HepG2 (cell line): ENCODE data around the gene KLRC2. TPM values are rescaled to one million over a fixed set of nuclear protein-coding genes. Genes with fewer than 3 reads are reported as not detected.

Experiments used
- ATAC-seq: fragments of 200-7000 bp; cut with Tn5 transposase; 3 replicates; pipeline ENCODE4 v1.9.1; 2020; ENCODE audit warnings: mild to moderate bottlenecking, moderate library complexity
- BruUV-seq: library from RNA; stranded (reverse); fragments of 400-500 nt; replicated peaks from 2 replicates; lab custom pipeline; 2021; lab: Mats Ljungman, UMichigan
- CTCF ChIA-PET: fragments of 300-600 bp; formaldehyde crosslinking; extraction: SDS; loops from one replicate; lab custom pipeline; 2021; ENCODE audit warnings: low total read pairs, inconsistent platforms, low intra/inter-chr PET ratio; lab: Yijun Ruan, JAX
- POLR2A ChIA-PET: fragments of 350-600 bp; sonication (Branson Sonifier 250); formaldehyde crosslinking; loops from one replicate; lab custom pipeline; 2020; ENCODE audit warnings: antibody characterized with exemption, inconsistent platforms; lab: Yijun Ruan, JAX
- DNase-seq: peaks from one replicate; pipeline ENCODE4 v3.0.0-alpha.2; 2015; ENCODE audit warnings: low spot score
- FAIRE-seq: peaks from 3 replicates; lab custom pipeline; 2011; peaks lifted over from hg19 to GRCh38; lab: Jason Lieb, UNC
- H2AFZ ChIP-seq: one replicate; pipeline ENCODE4 v1.6.1; 2011; ENCODE audit warnings: low read length, inconsistent platforms
- H3K27ac ChIP-seq: fragments of 300-600 bp; 3 replicates; pipeline ENCODE4 v1.8.0; 2011; ENCODE audit warnings: mixed run types, mild to moderate bottlenecking, mixed read lengths, low read length, inconsistent platforms; ENCODE audit not compliant: insufficient read depth; ENCODE audit errors: extremely low read length
- H3K27me3 ChIP-seq, 2 experiments: fragments of 200-600 bp in 1 of 2; 2 replicates in 1 of 2; 3 replicates in 1 of 2; pipeline versions ENCODE4 v1.6.0 to v1.8.0; 2011; ENCODE audit warnings: low read length in 2 of 2, mild to moderate bottlenecking in 2 of 2, moderate library complexity in 2 of 2, inconsistent platforms in 1 of 2; ENCODE audit not compliant: insufficient read depth in 2 of 2, control insufficient read depth in 1 of 2
- H3K36me3 ChIP-seq, 2 experiments: fragments of 200-600 bp in 1 of 2; replicated peaks in 1 of 2; 2 replicates in 1 of 2; 3 replicates in 1 of 2; pipeline versions ENCODE4 v1.5.1 to v1.8.0; 2011; ENCODE audit warnings: low read length in 2 of 2, inconsistent platforms in 1 of 2; ENCODE audit not compliant: insufficient read depth in 2 of 2, control insufficient read depth in 1 of 2
- H3K4me1 ChIP-seq: 2 replicates; pipeline ENCODE4 v1.5.1; 2012; ENCODE audit warnings: low read length, inconsistent platforms; ENCODE audit not compliant: insufficient read depth
- H3K4me2 ChIP-seq: 2 replicates; pipeline ENCODE4 v1.6.0; 2011; ENCODE audit warnings: low read depth, low read length, inconsistent platforms
- H3K4me3 ChIP-seq, 3 experiments: fragments of 200-600 bp in 1 of 3; sonication (generic), shearing (Covaris generic) in 1 of 3; replicated peaks in 1 of 3; 2 replicates each; pipeline ENCODE4 v1.5.1; 2011 to 2016; ENCODE audit warnings: low read length in 3 of 3, inconsistent platforms in 2 of 3, low read depth in 2 of 3, mild to moderate bottlenecking in 2 of 3, control low read depth in 1 of 3, mixed read lengths in 1 of 3; ENCODE audit not compliant: insufficient read depth in 1 of 3
- H3K79me2 ChIP-seq: one replicate; pipeline ENCODE4 v1.6.1; 2011; ENCODE audit warnings: low read length, inconsistent platforms; ENCODE audit not compliant: insufficient read depth
- H3K9ac ChIP-seq: 2 replicates; pipeline ENCODE4 v1.6.0; 2011; ENCODE audit warnings: mild to moderate bottlenecking, low read depth, low read length, inconsistent platforms; ENCODE audit not compliant: insufficient read depth
- H3K9me3 ChIP-seq: 2 replicates; pipeline ENCODE4 v1.5.1; 2012; ENCODE audit warnings: mild to moderate bottlenecking, low read length
- H4K20me1 ChIP-seq: 2 replicates; pipeline ENCODE4 v1.6.0; 2011; ENCODE audit warnings: inconsistent platforms, mild to moderate bottlenecking, low read length, moderate library complexity; ENCODE audit not compliant: insufficient read depth
- CEBPG ChIP-seq: IDR thresholded peaks from 2 replicates; pipeline ENCODE4 v1.6.1; 2016
- CEBPZ ChIP-seq: IDR thresholded peaks from 2 replicates; pipeline ENCODE4 v1.6.1; 2012; ENCODE audit warnings: low read length, improper control_type of control experiment
- CTCF ChIP-seq: sonication (generic); formaldehyde crosslinking; IDR thresholded peaks from 2 replicates; pipeline ENCODE4 v1.5.0; 2020; ENCODE audit warnings: mild to moderate bottlenecking, missing genetic modification reagents, moderate library complexity
- ELF3 ChIP-seq: IDR thresholded peaks from 2 replicates; pipeline ENCODE4 v1.6.1; 2016; ENCODE audit warnings: missing genetic modification reagents, missing compliant biosample characterization
- ETV5 ChIP-seq: IDR thresholded peaks from 2 replicates; pipeline ENCODE4 v1.6.1; 2018; ENCODE audit warnings: missing biosample characterization, missing genetic modification reagents, inconsistent platforms, borderline replicate concordance
- FOXA3 ChIP-seq: IDR thresholded peaks from 2 replicates; pipeline ENCODE4 v1.6.1; 2016; ENCODE audit warnings: missing genetic modification reagents, missing compliant biosample characterization
- FOXO1 ChIP-seq: sonication (generic); formaldehyde crosslinking; IDR thresholded peaks from 2 replicates; pipeline ENCODE4 v1.4.0; 2020; ENCODE audit warnings: missing genetic modification reagents
- HMG20A ChIP-seq: IDR thresholded peaks from 2 replicates; pipeline ENCODE4 v1.6.1; 2016; ENCODE audit warnings: borderline replicate concordance
- KAT8 ChIP-seq: IDR thresholded peaks from 2 replicates; pipeline ENCODE4 v1.6.1; 2016; ENCODE audit warnings: missing genetic modification reagents, missing compliant biosample characterization
- MZF1 ChIP-seq: sonication (generic); formaldehyde crosslinking; IDR thresholded peaks from 2 replicates; pipeline ENCODE4 v1.8.1; 2023; ENCODE audit warnings: mild to moderate bottlenecking, missing genetic modification reagents, borderline replicate concordance
- NFYC ChIP-seq: IDR thresholded peaks from 2 replicates; pipeline ENCODE4 v1.6.1; 2016; ENCODE audit warnings: missing genetic modification reagents, missing compliant biosample characterization
- RCOR2 ChIP-seq: IDR thresholded peaks from 2 replicates; pipeline ENCODE4 v1.6.1; 2016; ENCODE audit warnings: missing biosample characterization, missing genetic modification reagents
- TFAP4 ChIP-seq: sonication (generic); IDR thresholded peaks from 2 replicates; pipeline ENCODE4 v1.6.1; 2016; ENCODE audit warnings: low read depth, borderline replicate concordance
- ZNF331 ChIP-seq: sonication (generic); formaldehyde crosslinking; IDR thresholded peaks from 2 replicates; pipeline ENCODE4 v1.4.0; 2020; ENCODE audit warnings: missing genetic modification reagents
- ZSCAN9 ChIP-seq: IDR thresholded peaks from 2 replicates; pipeline ENCODE4 v1.6.1; 2016; ENCODE audit warnings: borderline replicate concordance
- WGBS: methylation state at CpG from one replicate; pipeline ENCODE4 v1.1.6; 2017; ENCODE audit warnings: low lambda C conversion rate; 5-methylcytosine and 5-hydroxymethylcytosine counted together
- in situ Hi-C: cut with HindIII; loops from 2 replicates; pipeline ENCODE4 v1.10.0; 2017; ENCODE audit warnings: low pct_unique_long_range_greater_than_20kb; ENCODE audit not compliant: extremely low pct_ligation_motif_present
- intact Hi-C: fragments of 100-400 bp; cut with micrococcal nuclease; formaldehyde crosslinking; loops from one replicate; pipeline ENCODE4 v1.10.0; 2022; ENCODE audit not compliant: unreplicated experiment
- polyA plus RNA-seq, 8 experiments: library from polyadenylated mRNA; depleted of rRNA in 3 of 8; stranded (reverse) in 7 of 8; unstranded in 1 of 8; fragments of >200 nt; fragmentation: Illumina TruSeq in 4 of 8; extraction: Trizol in 4 of 8; gene quantifications; 2 replicates each; pipeline versions ENCODE4 v1.2.1 to v1.2.3, GENCODE V29; 2011 to 2016; ENCODE audit warnings: low read depth in 4 of 8, missing spikeins in 1 of 8, mixed read lengths in 1 of 8; ENCODE audit not compliant: insufficient read depth in 1 of 8
- total RNA-seq, 5 experiments: library from RNA; depleted of rRNA; stranded (reverse); fragments of >200 nt; fragmentation: Illumina TruSeq; extraction: Trizol; gene quantifications; 2 replicates each; pipeline ENCODE4 v1.2.3, GENCODE V29; 2016; ENCODE audit warnings: low read depth in 1 of 5

The KLRC2 gene
- total and polyA plus RNA-seq, 2 of the 13 experiments (the other 11 are each of a cell fraction or from before 2014, with no cell fraction given), result 0.20 to 0.49 TPM

GRCh38 chr12:10395390-10395998, 40.3 kb downstream of the KLRC2 start:
- FAIRE-seq (peak; percentile 76), DNase-seq (peak; percentile 85), ATAC-seq (peak; percentile 99)
- Histone ChIP-seq H3K9me3 (no peaks in the 10 kb centered on the region), H4K20me1 (no peaks in the 10 kb centered on the region), H3K9ac (no peak overlapping the region), H2AFZ (no peak overlapping the region), H3K79me2 (no peaks in the 10 kb centered on the region), H3K4me1 (peaks cover 19% of the 10 kb centered on the region), H3K4me3 (no peak overlapping the region), H3K36me3 (no peaks in the 10 kb centered on the region), H3K27ac (no peak overlapping the region), H3K4me2 (peak overlapping the region; percentile 51; the same call in 1 of the 2 replicates), H3K27me3 (no peaks in the 10 kb centered on the region)
- WGBS, result 2% methylated on average over 6 of the region's 6 CpGs
- intact Hi-C loops, result no loop called here
- CTCF ChIA-PET, result no interaction called here
- in situ Hi-C loops, result no loop called here
- POLR2A ChIA-PET, result interaction anchor here (1.0 kb wide), 2 partner anchors 16 to 31 kb away, joined by 3 to 4 read pairs; no protein-coding TSS in a partner anchor
- no TSS peak for BruUV-seq
- no peak for TF ChIP-seq MZF1
- TF ChIP-seq ZSCAN9 (CRISPR knock-in tag), result peak; percentile 93; the same call in 1 of the 2 replicates
- peak; percentile 91 for TF ChIP-seq FOXA3 (CRISPR knock-in tag)
- peak; percentile 93 for TF ChIP-seq ETV5
- TF ChIP-seq HMG20A (CRISPR knock-in tag), result peak; percentile 79
- TF ChIP-seq FOXO1 (CRISPR knock-in tag), result 0 out of 2 replicates have a peak, but pooled peaks have one; percentile 30
- TF ChIP-seq RCOR2 (CRISPR knock-in tag), result 0 out of 2 replicates have a peak, but pooled peaks have one; percentile 34
- peak; percentile 93 for TF ChIP-seq ELF3
- peak; percentile 58; the same call in 1 of the 2 replicates for TF ChIP-seq ZNF331 (CRISPR knock-in tag)
- TF ChIP-seq NFYC (CRISPR knock-in tag), result 0 out of 2 replicates have a peak, but pooled peaks have one; percentile 8
- peak; percentile 68; the same call in 1 of the 2 replicates for TF ChIP-seq TFAP4
- TF ChIP-seq KAT8 (CRISPR knock-in tag), result peak; percentile 58; the same call in 1 of the 2 replicates
- TF ChIP-seq CEBPZ, result no peak
- no peak for TF ChIP-seq CTCF (CRISPR knock-in tag)
- TF ChIP-seq CEBPG (CRISPR knock-in tag), result peak; percentile 83
